ENCODE measurements around the gene UBE2D4.
A peak's percentile ranks its signal among the peaks of the same experiment; 100 is the strongest.

The UBE2D4 gene

DNA sequence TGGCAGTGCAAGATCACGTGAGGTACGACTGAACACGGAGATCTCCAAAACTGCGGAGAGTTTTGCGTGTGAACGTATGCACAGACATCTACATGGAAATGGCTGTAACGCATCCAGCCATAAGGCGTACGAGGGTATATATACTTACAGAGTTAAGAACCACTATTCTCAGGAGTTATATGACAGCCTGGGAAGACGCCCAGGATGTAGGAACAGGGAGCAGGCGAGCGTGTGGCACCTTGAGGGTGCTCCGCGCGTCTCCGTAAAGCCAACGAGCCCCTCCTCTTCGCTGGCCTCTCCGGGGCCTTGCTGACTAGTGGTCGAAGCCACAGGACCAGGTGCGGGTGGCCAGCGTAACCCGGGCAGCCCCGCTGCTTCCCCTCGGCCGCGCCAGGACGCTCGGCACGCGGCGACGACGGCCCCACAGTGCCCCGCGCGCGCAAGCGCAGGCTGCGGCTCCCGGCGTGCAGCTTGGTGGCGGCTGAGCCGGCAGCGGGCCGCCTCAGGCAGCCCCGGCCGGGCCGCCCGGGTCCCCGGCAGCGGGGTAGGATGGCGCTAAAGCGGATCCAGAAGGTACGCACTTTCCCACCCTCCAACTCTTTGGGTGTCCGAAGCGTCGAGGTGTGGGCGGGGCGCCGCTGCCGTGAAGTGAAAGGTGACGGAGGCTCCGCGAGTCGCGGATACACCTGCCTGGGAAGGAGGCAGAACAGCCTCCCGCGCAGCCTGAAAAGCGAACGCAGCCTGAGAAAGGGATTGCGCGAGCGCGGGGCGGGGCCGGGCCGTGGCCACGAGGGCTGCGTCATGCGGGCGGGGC is at the start of gene UBE2D4:
Gene UBE2D4 (plus strand): TSS at position 453 of the 814 bp plus-strand sequence. CDS start 97 bp downstream, at position 550.
- no peaks in the 10 kb centered on the region for H3K36me3 ChIP-seq (ENCODE audit: insufficient read depth, insufficient read length, low read length)
- H3K9ac ChIP-seq (ENCODE audit: insufficient read length, low read depth): peak within 1 kb of the TSS; percentile 84
- H3K27me3 ChIP-seq (ENCODE audit: insufficient read depth, insufficient read length): peaks cover 10% of the 10 kb centered on the region
- no peaks in the 10 kb centered on the region for H3K9me3 ChIP-seq (ENCODE audit: insufficient read depth, low read length)
- TF ChIP-seq YY1 (IDR thresholded peaks at IDR 0.05; ENCODE audit: insufficient read depth, insufficient read length) (no peak), SUZ12 (IDR thresholded peaks at IDR 0.05; ENCODE audit: extremely low read depth, insufficient read depth, insufficient read length) (no peak), ZNF274 (IDR thresholded peaks at IDR 0.05; ENCODE audit: low read depth, low read length) (no peak)
- no peaks in the 10 kb centered on the region for H3K4me1 ChIP-seq (ENCODE audit: insufficient read depth, insufficient read length)
- no peak for DNase-seq (ENCODE audit: low read depth, low spot score)
- peak within 1 kb of the TSS; percentile 81 for H3K4me3 ChIP-seq (ENCODE audit: insufficient read length, low read depth)

- peaks cover 56% of the 10 kb centered on the region for H3K36me3 ChIP-seq (ENCODE audit: insufficient read depth, insufficient read length, low read length)
- TF ChIP-seq YY1 (IDR thresholded peaks at IDR 0.05; ENCODE audit: insufficient read depth, insufficient read length) (no peak), SUZ12 (IDR thresholded peaks at IDR 0.05; ENCODE audit: extremely low read depth, insufficient read depth, insufficient read length) (no peak), ZNF274 (IDR thresholded peaks at IDR 0.05; ENCODE audit: low read depth, low read length) (no peak)
- no peak for DNase-seq (ENCODE audit: low read depth, low spot score)
Observed at GRCh38 chr7:43876976-43877745, 49.1 kb upstream of the UBE2D4 start.

DNA sequence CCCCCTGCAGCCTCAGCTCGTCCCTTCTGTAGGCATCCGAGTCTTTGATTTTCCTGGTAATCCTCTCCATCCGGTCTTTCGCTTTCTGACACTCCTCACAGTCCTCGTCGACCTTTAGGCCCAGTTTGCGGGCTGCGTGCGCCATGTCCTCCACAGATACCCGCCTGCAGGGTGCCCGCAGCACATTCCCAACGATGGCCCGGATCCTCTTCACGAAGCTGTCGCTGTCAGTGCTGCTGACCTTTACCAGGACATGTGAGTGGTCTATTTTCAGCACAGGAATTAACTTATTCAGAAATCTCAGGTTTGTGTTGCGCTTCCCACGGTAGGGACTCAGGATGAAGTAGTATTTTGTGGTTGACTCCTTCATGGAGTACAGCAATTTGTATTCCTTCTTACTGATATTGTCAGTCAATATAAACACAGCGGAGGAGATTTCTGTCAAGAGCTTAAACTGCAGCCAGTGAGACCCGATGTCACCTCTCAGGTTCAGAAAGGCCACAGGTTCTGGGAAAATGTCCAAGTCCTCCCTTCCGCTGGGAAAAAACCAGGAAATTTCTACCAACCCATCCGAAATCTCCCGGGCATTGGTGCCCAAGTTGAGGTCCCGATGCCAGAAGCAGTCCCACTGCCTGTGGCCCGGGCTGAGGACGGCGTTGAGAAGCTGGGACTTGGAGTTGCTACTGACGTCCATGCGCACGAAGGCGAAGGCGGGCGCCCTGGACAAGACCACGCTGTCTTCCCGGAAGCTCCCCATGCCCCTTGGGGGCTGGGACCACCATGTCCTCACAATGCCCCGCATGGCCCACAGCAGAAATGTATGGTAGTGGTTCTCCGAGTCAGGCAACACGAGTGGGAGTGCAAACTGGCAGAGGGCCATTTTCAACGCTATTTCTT is 48.0 kb upstream of the UBE2D4 start:
- TF ChIP-seq YY1 (IDR thresholded peaks at IDR 0.05; ENCODE audit: insufficient read depth, insufficient read length) (no peak), ZNF274 (IDR thresholded peaks at IDR 0.05; ENCODE audit: low read depth, low read length) (no peak), SUZ12 (IDR thresholded peaks at IDR 0.05; ENCODE audit: extremely low read depth, insufficient read depth, insufficient read length) (no peak)
- no peaks in the 10 kb centered on the region for H3K9me3 ChIP-seq (ENCODE audit: insufficient read depth, low read length)
- no peak overlapping the region for H3K9ac ChIP-seq (ENCODE audit: insufficient read length, low read depth)
- no peak overlapping the region for H3K4me3 ChIP-seq (ENCODE audit: insufficient read length, low read depth)
- H3K36me3 ChIP-seq (ENCODE audit: insufficient read depth, insufficient read length, low read length): peaks cover 56% of the 10 kb centered on the region
- no peak for DNase-seq (ENCODE audit: low read depth, low spot score)
- no peaks in the 10 kb centered on the region for H3K4me1 ChIP-seq (ENCODE audit: insufficient read depth, insufficient read length)
- H3K27me3 ChIP-seq (ENCODE audit: insufficient read depth, insufficient read length): no peaks in the 10 kb centered on the region

More at GRCh38 chr7:43876976-43877745, 49.1 kb upstream of the UBE2D4 start:
- Histone ChIP-seq H3K27me3 (ENCODE audit: insufficient read depth, insufficient read length) (no peaks in the 10 kb centered on the region), H3K9ac (ENCODE audit: insufficient read length, low read depth) (no peak overlapping the region), H3K9me3 (ENCODE audit: insufficient read depth, low read length) (no peaks in the 10 kb centered on the region), H3K4me1 (ENCODE audit: insufficient read depth, insufficient read length) (peaks cover 3% of the 10 kb centered on the region), H3K4me3 (ENCODE audit: insufficient read length, low read depth) (no peak overlapping the region)

- Histone ChIP-seq H3K4me1 (ENCODE audit: insufficient read depth, insufficient read length) (no peaks in the 10 kb centered on the region), H3K9me3 (ENCODE audit: insufficient read depth, low read length) (no peaks in the 10 kb centered on the region), H3K9ac (ENCODE audit: insufficient read length, low read depth) (no peak overlapping the region), H3K27me3 (ENCODE audit: insufficient read depth, insufficient read length) (no peaks in the 10 kb centered on the region), H3K4me3 (ENCODE audit: insufficient read length, low read depth) (no peak overlapping the region), H3K36me3 (ENCODE audit: insufficient read depth, insufficient read length, low read length) (peaks cover 57% of the 10 kb centered on the region)
- no peak for DNase-seq (ENCODE audit: low read depth, low spot score)
- TF ChIP-seq YY1 (IDR thresholded peaks at IDR 0.05; ENCODE audit: insufficient read depth, insufficient read length): no peak
- TF ChIP-seq SUZ12 (IDR thresholded peaks at IDR 0.05; ENCODE audit: extremely low read depth, insufficient read depth, insufficient read length): no peak
- TF ChIP-seq ZNF274 (IDR thresholded peaks at IDR 0.05; ENCODE audit: low read depth, low read length): no peak
Observed at GRCh38 chr7:43878867-43879266, 47.4 kb upstream of the UBE2D4 start.

- Histone ChIP-seq H3K4me1 (ENCODE audit: insufficient read depth, insufficient read length) (no peaks in the 10 kb centered on the region), H3K4me3 (ENCODE audit: insufficient read length, low read depth) (no peak overlapping the region), H3K9ac (ENCODE audit: insufficient read length, low read depth) (no peak overlapping the region), H3K9me3 (ENCODE audit: insufficient read depth, low read length) (no peaks in the 10 kb centered on the region), H3K27me3 (ENCODE audit: insufficient read depth, insufficient read length) (no peaks in the 10 kb centered on the region), H3K36me3 (ENCODE audit: insufficient read depth, insufficient read length, low read length) (peaks cover 63% of the 10 kb centered on the region)
- DNase-seq (ENCODE audit: low read depth, low spot score): no peak
- no peak for TF ChIP-seq ZNF274 (IDR thresholded peaks at IDR 0.05; ENCODE audit: low read depth, low read length)
- TF ChIP-seq YY1 (IDR thresholded peaks at IDR 0.05; ENCODE audit: insufficient read depth, insufficient read length): no peak
- no peak for TF ChIP-seq SUZ12 (IDR thresholded peaks at IDR 0.05; ENCODE audit: extremely low read depth, insufficient read depth, insufficient read length)
Observed at GRCh38 chr7:43879477-43879876, 46.8 kb upstream of the UBE2D4 start.

DNA sequence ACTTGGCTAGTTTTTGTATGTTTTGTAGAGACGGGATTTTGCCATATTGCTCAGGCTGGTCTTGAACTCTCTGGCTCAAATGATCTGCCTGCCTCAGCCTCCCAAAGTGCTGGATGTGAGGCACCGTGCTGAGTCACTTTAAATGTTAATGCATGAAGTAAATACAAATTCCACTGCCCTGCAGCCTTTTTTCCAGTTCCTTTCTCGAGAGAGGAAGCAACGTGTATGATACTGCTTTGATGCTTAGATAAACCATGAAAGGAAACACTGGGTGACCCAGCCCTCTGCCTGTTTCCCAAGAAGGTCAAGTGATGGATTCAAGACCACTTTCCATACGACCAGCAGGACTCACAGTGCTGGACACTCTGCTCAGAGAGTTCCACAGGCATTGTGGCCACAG is 45.6 kb upstream of the UBE2D4 start:
- Histone ChIP-seq H3K4me1 (ENCODE audit: insufficient read depth, insufficient read length) (no peaks in the 10 kb centered on the region), H3K36me3 (ENCODE audit: insufficient read depth, insufficient read length, low read length) (peaks cover 63% of the 10 kb centered on the region), H3K9ac (ENCODE audit: insufficient read length, low read depth) (no peak overlapping the region), H3K9me3 (ENCODE audit: insufficient read depth, low read length) (no peaks in the 10 kb centered on the region), H3K27me3 (ENCODE audit: insufficient read depth, insufficient read length) (no peaks in the 10 kb centered on the region), H3K4me3 (ENCODE audit: insufficient read length, low read depth) (no peak overlapping the region)
- TF ChIP-seq ZNF274 (IDR thresholded peaks at IDR 0.05; ENCODE audit: low read depth, low read length) (no peak), YY1 (IDR thresholded peaks at IDR 0.05; ENCODE audit: insufficient read depth, insufficient read length) (no peak), SUZ12 (IDR thresholded peaks at IDR 0.05; ENCODE audit: extremely low read depth, insufficient read depth, insufficient read length) (no peak)
- DNase-seq (ENCODE audit: low read depth, low spot score): peak; percentile 42

Data from NT2/D1 (cell line).